22Rv1 (cell line): ENCODE results near the gene PDE2A.

Experiments used
- H3K27ac ChIP-seq: fragments of 450-650 bp; 2 replicates; pipeline ENCODE4 v1.5.1; 2017
- ZFX ChIP-seq: fragments of 450-650 bp; IDR thresholded peaks from 2 replicates; pipeline ENCODE4 v1.6.1; 2017; ENCODE audit warnings: antibody characterized with exemption, borderline replicate concordance
- TF ChIP-seq, protein P1 (sequence below): fragments of 450-650 bp; IDR thresholded peaks from 2 replicates; pipeline ENCODE4 v1.5.1; 2017; ENCODE audit warnings: mild to moderate bottlenecking

Gene PDE2A

DNA sequence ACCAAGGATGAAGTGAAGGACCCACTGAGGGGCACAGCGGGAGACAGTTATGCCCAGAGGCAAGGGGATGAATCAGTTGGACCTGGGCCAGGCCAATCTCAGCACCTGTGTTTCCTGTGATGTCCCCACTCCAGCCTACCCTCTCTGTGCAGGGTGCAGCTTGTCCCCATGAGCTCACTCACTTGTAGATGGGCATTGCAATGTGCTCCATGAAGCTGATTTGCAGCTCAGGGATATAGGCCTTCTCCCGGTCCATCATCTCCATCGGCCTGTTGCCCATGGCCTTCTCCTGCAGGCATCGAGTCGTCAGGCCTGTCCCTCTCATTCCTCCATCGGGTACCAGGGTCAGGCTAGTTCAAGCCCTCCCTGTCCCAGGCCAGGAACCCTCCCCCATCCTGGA is 96.2 kb downstream of the PDE2A start:
- no peak overlapping the region for H3K27ac ChIP-seq
- TF ChIP-seq ZFX, result no peak
- TF ChIP-seq, protein P1, sequence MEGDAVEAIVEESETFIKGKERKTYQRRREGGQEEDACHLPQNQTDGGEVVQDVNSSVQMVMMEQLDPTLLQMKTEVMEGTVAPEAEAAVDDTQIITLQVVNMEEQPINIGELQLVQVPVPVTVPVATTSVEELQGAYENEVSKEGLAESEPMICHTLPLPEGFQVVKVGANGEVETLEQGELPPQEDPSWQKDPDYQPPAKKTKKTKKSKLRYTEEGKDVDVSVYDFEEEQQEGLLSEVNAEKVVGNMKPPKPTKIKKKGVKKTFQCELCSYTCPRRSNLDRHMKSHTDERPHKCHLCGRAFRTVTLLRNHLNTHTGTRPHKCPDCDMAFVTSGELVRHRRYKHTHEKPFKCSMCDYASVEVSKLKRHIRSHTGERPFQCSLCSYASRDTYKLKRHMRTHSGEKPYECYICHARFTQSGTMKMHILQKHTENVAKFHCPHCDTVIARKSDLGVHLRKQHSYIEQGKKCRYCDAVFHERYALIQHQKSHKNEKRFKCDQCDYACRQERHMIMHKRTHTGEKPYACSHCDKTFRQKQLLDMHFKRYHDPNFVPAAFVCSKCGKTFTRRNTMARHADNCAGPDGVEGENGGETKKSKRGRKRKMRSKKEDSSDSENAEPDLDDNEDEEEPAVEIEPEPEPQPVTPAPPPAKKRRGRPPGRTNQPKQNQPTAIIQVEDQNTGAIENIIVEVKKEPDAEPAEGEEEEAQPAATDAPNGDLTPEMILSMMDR, result no peak

DNA sequence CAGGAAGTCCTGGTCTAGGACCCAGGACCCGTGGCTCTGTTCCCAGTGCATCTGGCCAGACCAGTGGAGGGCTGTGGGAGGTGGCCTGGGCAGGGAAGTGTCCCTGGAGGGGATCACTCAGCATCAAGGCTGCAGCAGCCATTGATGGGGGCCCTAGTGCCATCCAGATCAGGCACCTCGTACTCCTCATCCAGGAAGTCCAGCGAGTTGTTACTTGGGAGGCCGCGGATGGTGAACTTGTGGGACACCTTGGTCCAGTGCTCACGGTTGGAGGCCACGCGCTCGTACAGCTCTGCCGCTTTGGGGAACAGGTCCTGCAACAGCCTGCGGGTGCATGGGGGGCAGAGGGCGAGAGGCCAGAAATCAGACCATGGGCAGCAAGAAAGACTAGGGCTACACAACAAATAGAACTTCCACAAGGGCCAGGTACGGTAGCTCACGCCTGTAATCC is 96.9 kb downstream of the PDE2A start:
- TF ChIP-seq, protein P1, result no peak
- no peak for TF ChIP-seq ZFX
- no peak overlapping the region for H3K27ac ChIP-seq

DNA sequence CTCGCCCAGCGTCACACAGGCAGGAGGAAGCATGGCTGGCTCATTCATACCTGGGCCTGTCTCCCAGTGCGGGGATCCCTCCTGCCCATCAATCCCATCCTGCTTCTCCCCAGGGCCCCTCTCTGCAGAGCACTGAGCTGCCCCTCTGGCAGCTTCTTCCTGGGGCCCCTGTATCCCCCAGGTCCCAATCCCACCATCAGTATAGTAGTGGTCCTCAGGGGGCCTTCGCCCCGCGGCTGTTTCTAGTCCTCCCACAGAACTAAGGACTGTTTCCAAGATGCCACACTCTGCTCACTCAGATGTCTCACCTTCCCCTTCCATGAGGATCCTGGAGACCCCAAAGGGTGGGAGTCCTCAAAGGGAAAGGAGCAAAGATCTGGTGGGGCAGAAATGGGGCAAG is 97.6 kb downstream of the PDE2A start:
- TF ChIP-seq ZFX, result no peak
- TF ChIP-seq, protein P1, result no peak
- no peak overlapping the region for H3K27ac ChIP-seq

DNA sequence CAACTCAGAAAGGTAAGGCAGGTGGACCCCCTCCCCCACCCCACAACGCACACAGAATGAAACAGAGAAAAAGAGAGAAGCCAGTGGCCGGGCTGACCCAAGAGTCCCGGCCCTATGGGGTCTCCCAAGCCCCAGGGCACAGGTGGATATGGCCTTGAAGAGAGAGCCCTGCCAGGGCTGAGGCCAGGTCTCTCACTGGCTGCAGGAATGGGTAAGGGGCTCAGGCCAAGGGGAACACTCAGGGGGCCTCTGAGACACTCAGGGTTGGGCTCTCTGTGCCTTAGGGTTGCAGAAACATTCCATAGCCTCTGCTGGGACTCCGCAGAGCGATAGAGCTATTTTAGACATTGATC is 98.0 kb downstream of the PDE2A start:
- no peak overlapping the region for H3K27ac ChIP-seq
- TF ChIP-seq, protein P1, result no peak
- TF ChIP-seq ZFX, result no peak

DNA sequence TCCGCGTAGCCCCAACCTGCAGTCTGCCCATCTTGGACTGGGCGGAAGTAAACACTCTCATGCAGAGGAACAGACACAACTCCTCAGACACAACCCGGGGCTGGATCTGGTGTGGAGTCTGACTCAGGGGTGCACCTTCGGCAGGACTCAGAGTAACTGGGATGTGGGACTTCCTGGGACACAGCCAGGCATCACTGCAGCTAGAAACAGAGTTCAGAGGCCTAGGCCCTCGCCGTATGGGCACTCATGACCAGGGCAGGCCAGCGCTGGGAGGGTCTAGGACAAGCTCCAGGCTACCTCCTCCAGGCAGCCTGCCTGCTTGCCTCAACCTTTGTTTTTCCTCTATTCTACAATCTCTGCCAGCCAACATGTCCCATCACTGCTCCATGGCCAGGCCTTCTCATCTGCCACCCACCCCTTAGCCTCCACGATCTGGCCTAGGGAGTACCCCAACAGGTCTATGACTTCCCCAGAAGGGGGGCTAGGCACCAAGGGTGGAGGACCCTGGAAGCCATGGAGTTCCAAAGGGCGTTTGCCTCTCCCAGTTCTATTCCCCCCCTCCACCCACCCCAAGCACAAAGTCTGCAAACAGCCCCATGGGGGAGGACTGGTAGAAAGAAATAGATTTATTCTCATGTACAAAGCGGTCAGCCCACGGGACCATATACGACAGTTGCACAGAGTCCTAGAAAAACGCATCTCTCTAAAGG is 98.5 kb downstream of the PDE2A start:
- H3K27ac ChIP-seq, result no peak overlapping the region
- TF ChIP-seq ZFX, result no peak
- TF ChIP-seq, protein P1, result no peak

DNA sequence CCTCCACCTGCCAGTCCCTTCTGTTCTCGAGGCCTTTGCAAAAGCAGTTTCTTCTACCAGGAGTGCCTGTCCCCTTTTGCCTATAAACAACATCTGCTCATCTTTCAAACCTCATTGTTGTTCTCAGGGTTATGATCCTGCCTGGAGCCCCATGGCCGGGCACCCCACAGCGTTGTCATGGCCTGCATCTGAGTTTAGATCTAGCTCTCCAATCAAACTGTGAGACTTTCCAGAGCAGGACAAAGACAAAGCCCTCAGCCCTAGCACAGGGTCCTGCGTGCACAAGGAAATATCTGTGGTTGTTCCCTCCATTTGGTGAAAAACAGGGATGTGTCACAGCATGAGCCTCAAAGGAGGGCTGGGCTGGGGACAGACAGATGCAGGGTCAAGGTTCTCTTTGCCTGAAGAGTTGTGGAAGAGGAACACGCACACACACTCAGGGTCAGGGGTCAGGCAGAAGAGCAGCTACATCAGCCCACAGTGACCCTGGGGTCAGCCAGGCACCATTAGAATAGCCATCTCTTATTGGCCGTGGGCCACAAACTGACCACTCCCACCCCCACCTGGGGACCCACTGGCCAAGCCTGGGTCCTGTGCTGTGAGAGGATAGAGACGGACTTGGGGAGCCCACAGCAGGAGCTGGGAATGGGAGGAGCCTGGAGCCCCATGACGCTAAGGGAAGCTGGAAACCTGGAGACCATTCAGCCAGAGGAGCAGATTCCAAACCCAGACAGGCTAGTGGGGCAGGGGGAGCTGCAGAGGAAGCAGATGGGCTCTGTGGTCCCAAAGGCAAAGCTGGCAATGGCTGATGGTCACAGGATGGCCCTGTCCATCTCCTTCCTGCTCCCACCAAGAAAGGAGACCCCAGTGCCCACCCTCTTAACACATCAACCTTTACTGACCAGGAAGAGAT is 99.4 kb downstream of the PDE2A start:
- TF ChIP-seq, protein P1, result no peak
- no peak for TF ChIP-seq ZFX
- H3K27ac ChIP-seq, result no peak overlapping the region

DNA sequence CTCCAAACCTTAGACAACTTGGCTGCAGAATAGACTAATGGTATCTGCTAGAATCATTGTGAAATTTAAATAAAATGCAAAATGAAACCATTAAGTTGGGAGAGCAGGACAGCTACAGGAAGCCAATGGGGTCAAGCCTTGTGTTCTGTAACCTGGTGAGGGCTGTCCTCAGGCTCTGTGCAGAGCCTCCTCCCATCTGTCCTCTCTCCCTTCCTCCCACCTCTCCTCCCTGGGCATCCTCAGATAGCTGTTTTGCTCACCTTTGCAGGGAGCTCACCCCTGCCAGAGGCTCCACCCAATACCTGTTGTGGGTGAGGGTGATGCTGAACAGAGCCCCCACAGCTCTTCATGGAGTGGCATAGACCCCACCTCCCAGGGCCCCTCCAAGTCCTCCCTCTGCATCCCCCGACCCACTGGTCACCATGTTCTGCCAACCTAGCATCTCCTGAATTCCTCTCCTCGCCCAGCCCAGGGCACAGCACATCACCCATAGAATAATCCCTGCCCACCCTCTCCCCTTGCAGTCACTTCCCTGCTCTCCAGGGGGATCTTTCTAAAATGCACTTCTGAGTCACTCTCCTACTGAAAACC is 100.3 kb downstream of the PDE2A start:
- TF ChIP-seq ZFX, result no peak
- TF ChIP-seq, protein P1, result no peak
- no peak overlapping the region for H3K27ac ChIP-seq
